LoVo (cell line): Measurements from ENCODE around the gene STIM1.

ENCODE experiments used
- DNase-seq: peaks from one replicate; pipeline ENCODE4 v3.0.0-alpha.2; 2016; ENCODE audit warnings: low spot score

The STIM1 gene

GRCh38 chr11:4071325-4071724, 215.9 kb downstream of the STIM1 start:
- DNase-seq = no peak

GRCh38 chr11:4071914-4072313, 216.4 kb downstream of the STIM1 start:
- DNase-seq = no peak

GRCh38 chr11:4072668-4073285, 217.3 kb downstream of the STIM1 start:
- peak; percentile 78 for DNase-seq

- no peak for DNase-seq
Observed at GRCh38 chr11:4074266-4074665, 218.8 kb downstream of the STIM1 start.

DNA sequence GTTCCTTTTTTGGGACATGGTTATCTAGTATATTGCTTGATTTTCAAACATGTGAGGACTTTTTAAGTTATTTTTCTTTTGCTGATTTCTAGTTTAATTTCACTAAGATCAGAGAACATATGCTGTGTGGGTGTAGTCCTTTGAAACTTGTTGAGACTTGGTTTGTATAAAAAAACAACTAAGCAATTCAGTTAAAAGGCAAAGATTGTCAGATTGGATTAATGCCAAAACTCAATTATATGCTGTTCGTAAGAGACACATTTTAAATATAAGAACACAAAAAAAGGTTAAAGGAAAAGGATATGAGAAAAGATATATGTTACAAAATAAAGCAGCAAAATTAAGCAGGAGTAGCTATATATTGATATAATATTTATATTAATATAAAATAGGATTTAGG, 221.3 kb downstream of the STIM1 start:
- DNase-seq = no peak

GRCh38 chr11:4083198-4083597, 227.7 kb downstream of the STIM1 start:
- no peak for DNase-seq

DNA sequence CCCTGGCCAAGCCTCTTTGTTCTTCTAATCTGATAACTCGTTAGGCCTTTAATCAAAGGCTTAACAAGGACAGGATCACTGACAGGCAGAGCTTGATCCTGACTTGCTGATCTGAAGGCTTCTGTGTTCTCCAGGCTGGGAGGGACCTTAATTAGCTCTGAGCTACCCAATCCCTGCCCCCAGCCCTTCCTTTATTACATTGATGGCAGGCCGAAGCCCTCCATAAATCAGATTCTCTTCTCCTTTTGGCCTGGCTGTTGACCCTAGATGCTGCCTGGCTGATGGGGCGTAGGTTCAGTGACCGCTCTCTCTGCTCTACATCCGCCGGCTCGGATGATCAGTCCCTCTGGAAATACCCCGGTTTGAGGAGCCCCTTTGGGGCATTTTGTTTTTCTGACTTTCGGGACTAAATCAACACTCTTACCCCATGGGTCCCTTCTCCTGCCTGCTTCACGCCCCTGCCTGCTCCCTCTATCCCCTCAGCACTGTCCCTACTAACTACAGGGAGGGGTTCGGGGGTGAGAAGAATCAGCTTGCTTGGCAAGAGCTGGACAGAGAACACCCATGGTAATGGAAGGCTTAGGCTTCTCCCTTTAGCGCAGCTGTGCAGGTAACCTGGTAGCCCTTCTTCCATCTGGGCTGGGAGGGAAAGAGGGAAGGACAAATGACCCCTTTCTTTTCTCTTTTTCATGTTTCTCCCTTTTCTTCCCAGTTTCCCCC, 229.1 kb downstream of the STIM1 start:
- DNase-seq = no peak

GRCh38 chr11:4085575-4085974, 230.1 kb downstream of the STIM1 start:
- DNase-seq = no peak

- DNase-seq = no peak
Observed at GRCh38 chr11:4086575-4087353, 231.3 kb downstream of the STIM1 start.

DNA sequence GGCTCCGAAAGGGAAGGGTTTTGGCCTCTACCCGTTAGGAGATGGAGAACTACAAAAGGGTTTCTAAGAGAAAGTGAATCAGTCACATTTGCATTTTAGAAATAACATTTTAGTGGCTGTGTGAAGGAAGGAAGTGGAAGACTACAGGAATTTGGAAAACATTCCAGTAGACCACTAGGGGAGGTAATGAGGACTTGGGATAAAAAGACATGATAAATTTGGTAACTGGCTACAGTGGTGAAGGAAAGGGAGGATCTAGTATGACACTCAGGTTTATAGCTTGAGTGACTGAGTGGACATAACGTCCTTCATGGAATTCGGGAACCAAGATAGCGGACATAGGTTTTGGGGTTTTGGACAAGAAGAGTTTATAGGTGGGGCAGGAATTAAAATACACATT, 232.1 kb downstream of the STIM1 start:
- no peak for DNase-seq

DNA sequence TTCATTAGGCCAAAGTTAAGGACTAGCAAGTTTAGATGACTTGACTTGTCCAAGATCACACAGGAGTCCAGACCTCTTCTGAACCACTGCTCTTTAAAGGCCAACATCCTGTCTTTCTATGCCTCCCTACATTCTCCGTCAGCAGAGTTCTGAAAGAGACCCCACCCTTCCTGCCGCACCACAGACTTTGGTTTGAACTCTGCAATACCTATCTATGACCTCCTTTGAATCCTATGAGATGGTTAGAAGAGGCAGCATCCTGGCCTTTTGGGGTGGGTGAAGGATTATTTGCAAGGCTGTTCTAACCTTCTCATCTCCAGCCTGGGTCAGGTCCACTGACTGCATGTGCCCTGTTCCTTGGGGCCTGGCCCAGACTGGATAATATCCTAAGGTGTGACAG, 234.8 kb downstream of the STIM1 start:
- DNase-seq = no peak

GRCh38 chr11:4092026-4092425, 236.6 kb downstream of the STIM1 start:
- no peak for DNase-seq

DNA sequence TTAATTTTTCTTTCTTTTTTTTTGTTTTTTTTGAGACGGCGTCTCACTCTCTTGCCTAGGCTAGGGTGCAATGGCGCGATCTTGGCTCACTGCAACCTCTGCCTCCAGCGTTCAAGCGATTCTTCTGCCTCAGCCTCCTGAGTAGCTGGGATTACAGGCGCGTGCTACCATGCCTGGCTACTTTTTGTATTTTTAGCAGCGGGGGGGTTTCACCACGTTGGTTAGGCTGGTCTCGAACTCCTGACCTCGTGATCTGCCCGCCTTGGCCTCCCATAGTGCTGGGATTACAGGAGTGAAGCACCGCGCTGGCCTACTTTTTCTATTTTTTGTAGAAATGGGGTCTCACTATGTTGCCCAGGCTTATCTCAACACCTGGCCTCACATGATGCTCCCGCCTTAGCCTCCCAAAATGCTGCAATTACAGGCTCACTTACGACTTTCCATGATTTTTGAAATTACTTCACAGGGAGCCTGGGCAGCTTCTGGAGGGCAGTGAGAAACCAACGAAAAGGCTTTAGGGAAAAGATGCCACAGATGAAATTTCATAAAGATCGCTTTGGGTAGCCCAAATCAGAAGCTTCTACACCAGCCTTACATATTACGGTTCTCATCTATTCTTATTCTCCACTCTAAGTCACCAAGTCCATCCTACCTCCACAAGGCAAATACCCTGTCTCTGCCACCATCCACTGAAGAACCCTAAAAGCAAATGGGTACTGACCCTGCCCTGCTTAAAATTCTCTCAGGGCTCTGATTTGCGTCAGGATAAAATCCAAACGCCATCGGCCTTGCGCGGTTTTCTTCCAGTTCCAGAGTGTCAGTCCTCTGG, 238.3 kb downstream of the STIM1 start:
- DNase-seq = no peak

DNA sequence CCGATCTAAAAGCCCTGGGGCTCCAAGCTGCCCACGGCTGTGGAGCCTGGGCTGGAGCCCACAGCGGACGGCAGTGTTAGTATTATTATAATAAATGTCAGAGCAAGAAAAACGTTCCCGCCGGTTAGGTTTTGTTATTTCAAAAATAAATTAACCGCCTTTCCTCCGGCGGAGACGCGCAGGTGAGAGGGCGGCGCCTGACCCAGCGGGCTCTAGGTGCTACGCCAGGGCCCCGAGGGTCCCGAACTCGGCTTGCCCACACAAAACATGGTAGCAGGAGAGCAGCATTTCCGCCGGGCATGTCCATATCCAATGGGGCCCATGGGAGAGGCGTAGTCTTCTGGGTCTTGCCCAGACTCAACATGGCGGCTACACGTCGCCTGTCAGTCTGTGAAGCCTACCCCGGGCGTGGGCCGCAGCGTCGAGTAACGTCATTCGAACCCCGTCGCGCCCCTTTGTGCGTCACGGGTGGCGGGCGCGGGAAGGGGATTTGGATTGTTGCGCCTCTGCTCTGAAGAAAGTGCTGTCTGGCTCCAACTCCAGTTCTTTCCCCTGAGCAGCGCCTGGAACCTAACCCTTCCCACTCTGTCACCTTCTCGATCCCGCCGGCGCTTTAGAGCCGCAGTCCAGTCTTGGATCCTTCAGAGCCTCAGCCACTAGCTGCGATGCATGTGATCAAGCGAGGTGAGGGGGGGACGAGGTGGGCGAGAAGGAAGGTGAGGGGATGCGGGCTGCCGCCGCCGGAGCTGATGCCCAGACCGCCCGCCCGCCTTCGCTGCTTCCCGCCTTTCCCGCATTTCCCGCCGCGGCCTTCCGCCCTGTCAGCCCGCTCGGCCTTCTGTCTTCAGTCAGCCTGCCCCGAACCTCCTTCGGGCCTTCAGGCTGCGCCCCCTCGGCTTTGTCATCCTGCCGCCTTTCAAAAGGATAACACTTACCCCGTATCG, 239.2 kb downstream of the STIM1 start, which contains the start of gene RRM1:
Gene RRM1 (plus strand): TSS at position 452 of the 944 bp plus-strand sequence. CDS start 214 bp downstream, at position 666.
- peak; percentile 97 for DNase-seq

GRCh38 chr11:4095509-4096230, 240.2 kb downstream of the STIM1 start:
- DNase-seq = no peak

- no peak for DNase-seq
Observed at GRCh38 chr11:4098026-4098621, 242.7 kb downstream of the STIM1 start.

DNA sequence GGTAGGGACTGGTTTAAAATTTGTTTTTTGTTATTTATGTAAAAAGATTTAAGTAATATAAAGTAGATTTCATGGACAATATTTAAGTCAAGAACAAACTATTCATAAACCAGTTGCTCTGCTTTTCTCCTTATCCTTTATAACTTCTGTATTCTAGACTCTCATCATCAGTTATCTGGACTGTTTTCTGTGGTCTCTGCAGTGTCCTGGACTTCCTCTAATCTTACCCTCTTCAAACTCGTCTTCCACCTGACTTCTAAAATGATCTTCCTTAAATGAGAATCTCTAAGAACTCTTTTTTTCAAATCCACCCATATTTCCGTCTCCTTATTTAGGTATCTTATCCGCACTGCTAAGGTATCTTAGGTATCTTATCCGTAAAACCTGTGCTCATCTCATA, 247.2 kb downstream of the STIM1 start:
- DNase-seq = no peak

- DNase-seq = no peak
Observed at GRCh38 chr11:4103269-4103668, 247.8 kb downstream of the STIM1 start.

- no peak for DNase-seq
Observed at GRCh38 chr11:4105916-4106315, 250.5 kb downstream of the STIM1 start.

DNA sequence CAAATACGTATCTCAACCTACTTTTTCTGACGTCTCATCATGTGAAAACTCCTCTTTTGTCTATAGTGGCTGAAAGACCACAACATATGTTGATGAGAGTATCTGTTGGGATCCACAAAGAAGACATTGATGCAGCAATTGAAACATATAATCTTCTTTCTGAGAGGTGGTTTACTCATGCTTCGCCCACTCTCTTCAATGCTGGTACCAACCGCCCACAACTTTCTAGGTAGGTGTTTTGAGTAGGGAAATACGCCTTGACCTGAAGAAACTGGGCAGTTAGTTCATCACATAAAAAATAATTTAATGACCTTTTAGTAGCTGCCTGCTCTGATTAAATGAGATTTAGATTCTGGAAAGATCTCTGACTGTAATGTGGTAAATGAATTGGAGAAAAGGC, 256.4 kb downstream of the STIM1 start:
- DNase-seq = no peak
